NT2/D1 (cell line): ENCODE data around the gene PCP2.

ENCODE experiments used
- DNase-seq: peaks from one replicate; pipeline ENCODE4 v3.0.0-alpha.2; 2011; ENCODE audit warnings: low read depth, low spot score
- H3K27me3 ChIP-seq: 2 replicates; pipeline ENCODE4 v1.6.0; 2011; ENCODE audit warnings: mild to moderate bottlenecking; ENCODE audit not compliant: insufficient read length, insufficient read depth
- H3K36me3 ChIP-seq: 2 replicates; pipeline ENCODE4 v1.6.1; 2011; ENCODE audit warnings: mild to moderate bottlenecking, low read length, mixed read lengths; ENCODE audit not compliant: insufficient read depth, insufficient read length
- H3K4me1 ChIP-seq: 2 replicates; pipeline ENCODE4 v1.5.1; 2011; ENCODE audit not compliant: insufficient read depth, insufficient read length
- H3K4me3 ChIP-seq: 2 replicates; pipeline ENCODE4 v1.5.1; 2011; ENCODE audit warnings: low read depth; ENCODE audit not compliant: insufficient read length
- H3K9ac ChIP-seq: 2 replicates; pipeline ENCODE4 v1.6.0; 2011; ENCODE audit warnings: low read depth; ENCODE audit not compliant: insufficient read length
- H3K9me3 ChIP-seq: 2 replicates; pipeline ENCODE4 v1.5.1; 2011; ENCODE audit warnings: mild to moderate bottlenecking, low read length; ENCODE audit not compliant: insufficient read depth
- SUZ12 ChIP-seq: IDR thresholded peaks from 2 replicates; pipeline ENCODE4 v1.6.1; 2011; ENCODE audit not compliant: insufficient read length, insufficient read depth; ENCODE audit errors: extremely low read depth
- YY1 ChIP-seq: IDR thresholded peaks from 2 replicates; pipeline ENCODE4 v1.6.1; 2011; ENCODE audit not compliant: insufficient read length, insufficient read depth
- ZNF274 ChIP-seq: IDR thresholded peaks from 2 replicates; pipeline ENCODE4 v1.6.1; 2011; ENCODE audit warnings: mild to moderate bottlenecking, low read depth, low read length

The PCP2 gene

DNA sequence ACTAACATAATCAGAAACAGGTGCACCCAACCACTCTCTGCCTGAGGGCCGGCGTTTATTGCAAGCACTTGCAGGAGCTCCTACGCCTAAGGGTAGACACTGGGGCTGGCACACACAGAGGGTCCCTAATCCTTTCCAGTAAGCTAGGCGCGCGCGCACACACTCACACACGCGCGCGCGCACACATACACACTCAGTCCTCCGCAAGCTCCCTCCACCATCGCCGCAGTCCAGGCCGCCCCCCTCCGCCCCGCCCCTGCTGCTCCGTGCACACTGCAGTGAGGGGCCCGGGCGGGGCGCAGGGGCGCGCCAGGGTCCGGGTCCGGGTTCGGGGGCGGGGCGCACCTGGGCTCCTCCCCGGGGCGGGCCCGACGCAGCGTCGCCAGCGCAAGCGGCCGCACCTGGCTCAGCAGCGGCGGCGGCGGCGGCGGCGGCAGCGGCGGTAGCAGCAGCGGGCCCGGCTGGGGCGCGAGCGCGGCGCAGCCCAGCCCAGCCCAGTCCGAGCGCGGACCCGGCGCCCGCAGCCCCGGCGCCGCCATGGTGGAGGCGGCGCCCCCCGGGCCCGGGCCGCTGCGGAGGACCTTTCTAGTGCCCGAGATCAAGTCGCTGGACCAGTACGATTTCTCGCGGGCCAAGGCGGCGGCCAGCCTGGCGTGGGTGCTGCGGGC, 37.9 kb downstream of the PCP2 start, which contains the start of gene CAMSAP3:
Gene CAMSAP3 (plus strand): TSS at position 398 of the 668 bp plus-strand sequence. CDS start 140 bp downstream, at position 538.
- Histone ChIP-seq H3K36me3 (no peaks in the 10 kb centered on the region), H3K27me3 (peaks cover 20% of the 10 kb centered on the region), H3K4me3 (peak within 1 kb of the TSS; percentile 61), H3K9ac (peak within 1 kb of the TSS; percentile 80), H3K9me3 (no peaks in the 10 kb centered on the region), H3K4me1 (peaks cover 15% of the 10 kb centered on the region)
- TF ChIP-seq YY1 (no peak), ZNF274 (no peak), SUZ12 (no peak)
- DNase-seq, result peak; percentile 20

DNA sequence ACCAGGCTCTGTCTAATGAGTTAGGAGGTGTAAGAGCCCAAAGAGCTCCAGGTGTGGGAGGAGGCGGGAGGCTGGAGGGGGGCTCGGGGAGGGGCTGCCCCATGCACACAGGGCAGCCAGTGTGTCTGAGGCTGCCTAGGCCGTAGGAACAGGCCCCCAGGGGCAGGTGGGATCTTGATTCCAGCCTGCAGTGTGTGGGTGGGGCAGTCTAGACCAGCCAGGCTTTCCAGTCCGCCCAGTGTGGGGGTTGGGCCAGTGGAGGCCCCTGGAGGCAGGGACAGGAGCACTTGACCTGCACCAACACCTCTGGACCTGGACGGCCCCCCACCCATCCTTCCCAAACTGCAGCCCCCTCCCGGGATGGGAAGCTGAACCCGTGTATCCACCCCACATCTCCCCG, 43.3 kb downstream of the PCP2 start:
- Histone ChIP-seq H3K27me3 (peaks cover 5% of the 10 kb centered on the region), H3K4me3 (no peak overlapping the region), H3K36me3 (no peaks in the 10 kb centered on the region), H3K9me3 (no peaks in the 10 kb centered on the region), H3K4me1 (peaks cover 6% of the 10 kb centered on the region), H3K9ac (no peak overlapping the region)
- TF ChIP-seq SUZ12 (no peak), ZNF274 (no peak), YY1 (no peak)
- no peak for DNase-seq

DNA sequence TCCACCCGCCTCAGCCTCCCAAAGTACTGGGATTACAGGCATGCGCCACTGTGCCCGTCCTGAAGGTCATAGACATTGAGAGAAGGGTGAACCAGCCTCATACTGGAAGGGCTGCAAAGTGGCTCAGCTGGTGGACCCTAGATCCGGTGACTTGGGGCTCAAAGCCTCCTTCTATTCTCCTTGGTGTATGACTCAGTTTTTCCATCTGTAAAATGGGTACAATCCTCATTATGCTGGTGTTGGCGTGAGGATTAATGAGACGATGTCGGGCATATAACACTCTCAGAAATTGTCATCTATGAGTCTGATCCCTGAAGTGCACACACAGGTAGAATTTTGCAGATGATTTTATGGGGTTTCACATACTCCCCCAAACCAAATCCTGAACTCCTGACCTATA, 43.7 kb downstream of the PCP2 start:
- TF ChIP-seq SUZ12, result no peak
- TF ChIP-seq YY1, result no peak
- Histone ChIP-seq H3K4me3 (no peak overlapping the region), H3K9me3 (no peaks in the 10 kb centered on the region), H3K9ac (no peak overlapping the region), H3K27me3 (peaks cover 2% of the 10 kb centered on the region), H3K36me3 (no peaks in the 10 kb centered on the region), H3K4me1 (peaks cover 6% of the 10 kb centered on the region)
- no peak for DNase-seq

DNA sequence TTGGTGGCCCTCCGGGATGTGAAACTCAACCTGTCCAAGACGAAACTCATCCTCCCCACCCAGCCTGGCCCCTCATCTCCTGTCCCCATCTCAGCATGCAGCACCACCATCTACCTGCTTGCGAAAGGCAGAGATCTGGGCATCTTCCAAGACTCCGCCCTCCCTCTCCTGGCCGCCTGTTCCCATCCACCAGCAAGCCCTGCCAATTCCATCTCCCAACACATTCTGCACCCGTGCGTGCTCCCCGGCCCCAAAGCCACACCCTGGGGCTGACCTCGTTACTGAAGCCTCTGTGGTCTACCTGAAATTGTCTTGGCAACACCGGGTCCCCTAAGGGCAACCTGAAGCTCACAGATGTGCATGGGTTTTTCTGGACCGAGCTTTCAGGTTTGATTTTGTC, 51.1 kb downstream of the PCP2 start:
- DNase-seq, result no peak
- H3K27me3 ChIP-seq, result no peaks in the 10 kb centered on the region
- no peak overlapping the region for H3K4me3 ChIP-seq
- TF ChIP-seq SUZ12 (no peak), YY1 (no peak), ZNF274 (no peak)
- H3K9me3 ChIP-seq, result no peaks in the 10 kb centered on the region
- H3K9ac ChIP-seq, result peak overlapping the region; percentile 32
- H3K36me3 ChIP-seq, result no peaks in the 10 kb centered on the region
- peaks cover 4% of the 10 kb centered on the region for H3K4me1 ChIP-seq
